Caco-2 (cell line): ENCODE data around the gene ACSM3. TPM values are rescaled to one million over a fixed set of nuclear protein-coding genes. Genes with fewer than 3 reads are reported as not detected.
"Not testable (repeated sequence)": the region's sequence is repeated elsewhere in the genome, so short reads cannot be mapped to it uniquely, and the experiment has no call there.

Source experiments
- BruUV-seq: library from RNA; stranded (reverse); fragments of 400-500 nt; replicated peaks from 2 replicates; lab custom pipeline; 2021; lab: Mats Ljungman, UMichigan
- CTCF ChIA-PET: fragments of 300-600 bp; sonication (Branson Sonifier 250); formaldehyde crosslinking; loops from one replicate; lab custom pipeline; 2022; ENCODE audit warnings: antibody characterized with exemption; lab: Charles Lee
- POLR2A ChIA-PET: fragments of 300-600 bp; sonication (Branson Sonifier 250); formaldehyde crosslinking; loops from one replicate; lab custom pipeline; 2022; ENCODE audit warnings: antibody characterized with exemption; lab: Charles Lee
- DNase-seq, 2 experiments: peaks; one replicate each; pipeline versions ENCODE4 v3.0.0 to v3.0.0-alpha.2; 2020 to 2022
- H3K27me3 ChIP-seq: replicated peaks from 2 replicates; pipeline ENCODE4 v1.6.0; 2011; ENCODE audit warnings: low read length; ENCODE audit not compliant: control insufficient read depth, insufficient read depth
- H3K36me3 ChIP-seq: 2 replicates; pipeline ENCODE4 v1.5.1; 2011; ENCODE audit warnings: low read length; ENCODE audit not compliant: control insufficient read depth, insufficient read depth
- H3K4me1 ChIP-seq: fragments of 250-450 bp; sonication (Bioruptor Pico); 2 replicates; pipeline ENCODE4 v1.5.1; 2020; ENCODE audit warnings: mild to moderate bottlenecking
- H3K4me3 ChIP-seq: 2 replicates; pipeline ENCODE4 v1.5.1; 2011; ENCODE audit warnings: low read depth, mild to moderate bottlenecking, control low read depth, low read length
- H3K9me3 ChIP-seq: fragments of 250-450 bp; sonication (Bioruptor Pico); 2 replicates; pipeline ENCODE4 v1.5.1; 2020; ENCODE audit warnings: mild to moderate bottlenecking, moderate library complexity
- H3K27ac Mint-ChIP-seq: one replicate; pipeline ENCODE4 v1.8.0; 2022; ENCODE audit warnings: mixed read lengths; ENCODE audit not compliant: unreplicated experiment
- H3K27me3 Mint-ChIP-seq: one replicate; pipeline ENCODE4 v1.8.0; 2022; ENCODE audit warnings: mixed read lengths; ENCODE audit not compliant: insufficient read depth, unreplicated experiment
- H3K36me3 Mint-ChIP-seq: one replicate; pipeline ENCODE4 v1.8.0; 2022; ENCODE audit warnings: mild to moderate bottlenecking, mixed read lengths; ENCODE audit not compliant: insufficient read depth, unreplicated experiment
- H3K4me1 Mint-ChIP-seq: one replicate; pipeline ENCODE4 v1.8.0; 2022; ENCODE audit warnings: low read depth, mixed read lengths; ENCODE audit not compliant: unreplicated experiment
- H3K4me3 Mint-ChIP-seq: one replicate; pipeline ENCODE4 v1.8.0; 2022; ENCODE audit warnings: mild to moderate bottlenecking, moderate library complexity, mixed read lengths; ENCODE audit not compliant: unreplicated experiment
- H3K9me3 Mint-ChIP-seq: one replicate; pipeline ENCODE4 v1.8.0; 2022; ENCODE audit warnings: mixed read lengths; ENCODE audit not compliant: unreplicated experiment
- CTCF ChIP-seq, 2 experiments: fragments of 200-600 bp in 1 of 2; IDR thresholded peaks; 1 replicate in 1 of 2; 2 replicates in 1 of 2; pipeline versions ENCODE4 v1.5.1 to v1.8.0; 2011 to 2022; ENCODE audit warnings: antibody characterized with exemption in 1 of 2, control low read depth in 1 of 2, inconsistent platforms in 1 of 2, low read depth in 1 of 2, low read length in 1 of 2, mild to moderate bottlenecking in 1 of 2, moderate library complexity in 1 of 2; ENCODE audit not compliant: insufficient read depth in 1 of 2, severe bottlenecking in 1 of 2, unreplicated experiment in 1 of 2
- intact Hi-C: fragments of 100-400 bp; cut with micrococcal nuclease; formaldehyde crosslinking; loops from one replicate; pipeline ENCODE4 v1.10.0; 2022; ENCODE audit not compliant: unreplicated experiment
- total RNA-seq: library from RNA; stranded (reverse); gene quantifications from 2 replicates; pipeline ENCODE4 v1.2.3, GENCODE V29; 2022

ACSM3 gene
- total RNA-seq, 1 experiment from 2014 or later: 6.9 TPM

GRCh38 chr16:20750558-20750957 lies 13.3 kb upstream of the ACSM3 start:
- TF ChIP-seq CTCF (IDR thresholded peaks at IDR 0.05; ENCODE audit: insufficient read depth in 1 of 2, low read depth in 1 of 2, low read length in 1 of 2, severe bottlenecking in 1 of 2, unreplicated experiment in 1 of 2): no peak
- H3K27me3 ChIP-seq: no peaks in the 10 kb centered on the region
- POLR2A ChIA-PET: no interaction called here
- H3K4me1 ChIP-seq: no peaks in the 10 kb centered on the region
- H3K4me3 ChIP-seq: no peak overlapping the region
- no peak overlapping the region for H3K4me3 Mint-ChIP-seq
- H3K36me3 ChIP-seq: no peaks in the 10 kb centered on the region
- no peaks in the 10 kb centered on the region for H3K36me3 Mint-ChIP-seq
- no peak for DNase-seq
- no TSS peak for BruUV-seq
- intact Hi-C loops: no loop called here
- peaks cover 13% of the 10 kb centered on the region for H3K27me3 Mint-ChIP-seq
- CTCF ChIA-PET: no interaction called here
- no peak overlapping the region for H3K27ac Mint-ChIP-seq
- H3K9me3 Mint-ChIP-seq: peaks cover 12% of the 10 kb centered on the region
- H3K9me3 ChIP-seq: peaks cover 4% of the 10 kb centered on the region; the same call in 1 of the 2 replicates
- no peaks in the 10 kb centered on the region for H3K4me1 Mint-ChIP-seq

GRCh38 chr16:20753727-20754126 lies 10.1 kb upstream of the ACSM3 start:
- no peaks in the 10 kb centered on the region for H3K36me3 ChIP-seq
- H3K4me3 Mint-ChIP-seq: no peak overlapping the region
- BruUV-seq: no TSS peak
- no peaks in the 10 kb centered on the region for H3K9me3 ChIP-seq
- H3K4me1 ChIP-seq: no peaks in the 10 kb centered on the region
- no peaks in the 10 kb centered on the region for H3K4me1 Mint-ChIP-seq
- peaks cover 13% of the 10 kb centered on the region for H3K27me3 Mint-ChIP-seq
- no peaks in the 10 kb centered on the region for H3K36me3 Mint-ChIP-seq
- ChIA-PET CTCF (no interaction called here), POLR2A (no interaction called here)
- no peaks in the 10 kb centered on the region for H3K9me3 Mint-ChIP-seq
- no peak overlapping the region for H3K27ac Mint-ChIP-seq
- no peaks in the 10 kb centered on the region for H3K27me3 ChIP-seq
- TF ChIP-seq CTCF (IDR thresholded peaks at IDR 0.05; ENCODE audit: insufficient read depth in 1 of 2, low read depth in 1 of 2, low read length in 1 of 2, severe bottlenecking in 1 of 2, unreplicated experiment in 1 of 2): no peak
- H3K4me3 ChIP-seq: no peak overlapping the region
- no peak for DNase-seq
- intact Hi-C loops: no loop called here

DNA sequence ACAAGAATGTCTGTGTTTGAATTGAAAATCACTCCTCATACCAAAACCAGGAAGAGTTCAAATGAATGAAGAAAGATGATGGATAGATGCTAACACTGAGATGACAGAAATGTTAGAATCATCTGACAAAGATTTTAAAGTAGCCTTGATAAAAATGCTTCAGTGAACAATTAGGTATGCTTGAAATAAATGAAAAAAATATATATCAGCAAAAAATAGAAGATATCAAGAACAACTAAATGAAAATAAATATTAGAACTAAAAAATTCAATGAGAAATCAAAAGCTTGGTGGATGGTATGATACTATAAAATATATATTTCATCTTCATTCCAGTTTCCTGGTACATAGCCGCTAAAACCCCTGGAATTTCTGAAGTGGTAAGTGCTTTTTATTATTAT lies 8.6 kb upstream of the ACSM3 start:
- no peaks in the 10 kb centered on the region for H3K4me1 Mint-ChIP-seq
- Histone ChIP-seq H3K4me1 (no peaks in the 10 kb centered on the region), H3K4me3 (no peak overlapping the region), H3K9me3 (no peaks in the 10 kb centered on the region), H3K36me3 (no peaks in the 10 kb centered on the region), H3K27me3 (no peaks in the 10 kb centered on the region)
- CTCF ChIA-PET: no interaction called here
- no peak for DNase-seq
- no peaks in the 10 kb centered on the region for H3K36me3 Mint-ChIP-seq
- no peaks in the 10 kb centered on the region for H3K9me3 Mint-ChIP-seq
- H3K27ac Mint-ChIP-seq: no peak overlapping the region
- no peak for TF ChIP-seq CTCF (IDR thresholded peaks at IDR 0.05; ENCODE audit: insufficient read depth in 1 of 2, low read depth in 1 of 2, low read length in 1 of 2, severe bottlenecking in 1 of 2, unreplicated experiment in 1 of 2)
- H3K4me3 Mint-ChIP-seq: no peak overlapping the region
- POLR2A ChIA-PET: interaction anchor here (0.6 kb wide), 1 partner anchor 440 kb away, joined by 3 read pairs; no protein-coding TSS in a partner anchor
- BruUV-seq: no TSS peak
- intact Hi-C loops: no loop called here
- H3K27me3 Mint-ChIP-seq: peaks cover 13% of the 10 kb centered on the region

DNA sequence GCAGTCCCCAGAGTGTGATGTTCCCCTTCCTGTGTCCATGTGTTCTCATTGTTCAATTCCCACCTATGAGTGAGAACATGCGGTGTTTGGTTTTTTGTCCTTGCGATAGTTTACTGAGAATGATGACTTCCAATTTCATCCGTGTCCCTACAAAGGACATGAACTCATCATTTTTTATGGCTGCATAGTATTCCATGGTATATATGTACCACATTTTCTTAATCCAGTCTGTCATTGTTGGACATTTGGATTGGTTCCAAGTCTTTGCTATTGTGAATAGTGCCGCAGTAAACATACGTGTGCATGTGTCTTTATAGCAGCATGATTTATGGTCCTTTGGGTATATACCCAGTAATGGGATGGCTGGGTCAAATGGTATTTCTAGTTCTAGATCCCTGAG lies 8.0 kb upstream of the ACSM3 start:
- H3K9me3 Mint-ChIP-seq, H3K27me3 ChIP-seq, H3K4me1 ChIP-seq, CTCF ChIA-PET, H3K27ac Mint-ChIP-seq, H3K36me3 ChIP-seq, POLR2A ChIA-PET, DNase-seq, H3K36me3 Mint-ChIP-seq, BruUV-seq, H3K4me3 ChIP-seq, H3K9me3 ChIP-seq, H3K4me3 Mint-ChIP-seq, H3K4me1 Mint-ChIP-seq, intact Hi-C loops: not testable (repeated sequence)
- peaks cover 13% of the 10 kb centered on the region for H3K27me3 Mint-ChIP-seq
